ENCODE results near the gene SEMG1. TPM values are rescaled to one million over a fixed set of nuclear protein-coding genes. Genes with fewer than 3 reads are reported as not detected.

The SEMG1 gene, protein sequence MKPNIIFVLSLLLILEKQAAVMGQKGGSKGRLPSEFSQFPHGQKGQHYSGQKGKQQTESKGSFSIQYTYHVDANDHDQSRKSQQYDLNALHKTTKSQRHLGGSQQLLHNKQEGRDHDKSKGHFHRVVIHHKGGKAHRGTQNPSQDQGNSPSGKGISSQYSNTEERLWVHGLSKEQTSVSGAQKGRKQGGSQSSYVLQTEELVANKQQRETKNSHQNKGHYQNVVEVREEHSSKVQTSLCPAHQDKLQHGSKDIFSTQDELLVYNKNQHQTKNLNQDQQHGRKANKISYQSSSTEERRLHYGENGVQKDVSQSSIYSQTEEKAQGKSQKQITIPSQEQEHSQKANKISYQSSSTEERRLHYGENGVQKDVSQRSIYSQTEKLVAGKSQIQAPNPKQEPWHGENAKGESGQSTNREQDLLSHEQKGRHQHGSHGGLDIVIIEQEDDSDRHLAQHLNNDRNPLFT
- not detected for total RNA-seq

DNA sequence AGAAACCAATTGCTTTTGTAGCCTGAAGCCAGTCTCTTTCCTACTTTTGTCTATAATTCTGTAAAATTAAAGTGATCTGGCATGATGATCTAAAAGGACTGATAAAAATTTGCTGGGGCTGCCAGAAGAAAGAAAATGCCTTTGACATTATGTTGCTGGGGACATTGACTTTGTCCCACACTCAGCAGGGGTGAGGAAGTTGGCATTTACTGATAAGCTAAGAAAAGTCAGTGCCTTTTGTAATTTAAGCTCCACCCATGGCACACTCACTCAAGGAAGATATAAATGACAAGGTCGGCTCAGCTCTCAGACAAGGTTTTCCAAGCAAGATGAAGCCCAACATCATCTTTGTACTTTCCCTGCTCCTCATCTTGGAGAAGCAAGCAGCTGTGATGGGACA, at the start of gene SEMG1:
TSS of gene SEMG1 (plus strand) at position 309 of the 400 bp plus-strand sequence. CDS start at position 330, 21 bp downstream.
- TF ChIP-seq, protein P1, sequence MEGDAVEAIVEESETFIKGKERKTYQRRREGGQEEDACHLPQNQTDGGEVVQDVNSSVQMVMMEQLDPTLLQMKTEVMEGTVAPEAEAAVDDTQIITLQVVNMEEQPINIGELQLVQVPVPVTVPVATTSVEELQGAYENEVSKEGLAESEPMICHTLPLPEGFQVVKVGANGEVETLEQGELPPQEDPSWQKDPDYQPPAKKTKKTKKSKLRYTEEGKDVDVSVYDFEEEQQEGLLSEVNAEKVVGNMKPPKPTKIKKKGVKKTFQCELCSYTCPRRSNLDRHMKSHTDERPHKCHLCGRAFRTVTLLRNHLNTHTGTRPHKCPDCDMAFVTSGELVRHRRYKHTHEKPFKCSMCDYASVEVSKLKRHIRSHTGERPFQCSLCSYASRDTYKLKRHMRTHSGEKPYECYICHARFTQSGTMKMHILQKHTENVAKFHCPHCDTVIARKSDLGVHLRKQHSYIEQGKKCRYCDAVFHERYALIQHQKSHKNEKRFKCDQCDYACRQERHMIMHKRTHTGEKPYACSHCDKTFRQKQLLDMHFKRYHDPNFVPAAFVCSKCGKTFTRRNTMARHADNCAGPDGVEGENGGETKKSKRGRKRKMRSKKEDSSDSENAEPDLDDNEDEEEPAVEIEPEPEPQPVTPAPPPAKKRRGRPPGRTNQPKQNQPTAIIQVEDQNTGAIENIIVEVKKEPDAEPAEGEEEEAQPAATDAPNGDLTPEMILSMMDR (IDR thresholded peaks at IDR 0.05; ENCODE audit: low read depth) = no peak

DNA sequence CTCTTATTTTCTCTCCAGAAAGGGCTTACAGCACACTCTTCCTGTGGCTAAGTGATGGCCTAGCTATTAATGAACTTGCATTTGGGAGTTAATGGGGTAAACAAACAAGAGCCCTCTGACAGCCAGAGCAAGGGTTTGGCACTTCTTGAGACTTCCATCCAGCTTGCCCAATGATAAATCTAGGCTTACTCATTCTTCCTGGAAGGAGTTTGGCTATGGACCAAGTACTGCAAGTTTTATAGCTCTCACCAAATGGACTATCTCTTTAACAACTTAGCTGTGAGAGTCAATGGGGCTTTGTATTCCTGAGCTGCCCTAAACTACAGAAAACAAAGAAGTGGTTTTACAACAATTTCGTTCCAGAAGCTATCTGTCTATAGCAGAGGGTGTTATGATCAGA, 48.9 kb upstream of the SEMG1 start:
- TF ChIP-seq, protein P1 (IDR thresholded peaks at IDR 0.05; ENCODE audit: low read depth) = no peak

DNA sequence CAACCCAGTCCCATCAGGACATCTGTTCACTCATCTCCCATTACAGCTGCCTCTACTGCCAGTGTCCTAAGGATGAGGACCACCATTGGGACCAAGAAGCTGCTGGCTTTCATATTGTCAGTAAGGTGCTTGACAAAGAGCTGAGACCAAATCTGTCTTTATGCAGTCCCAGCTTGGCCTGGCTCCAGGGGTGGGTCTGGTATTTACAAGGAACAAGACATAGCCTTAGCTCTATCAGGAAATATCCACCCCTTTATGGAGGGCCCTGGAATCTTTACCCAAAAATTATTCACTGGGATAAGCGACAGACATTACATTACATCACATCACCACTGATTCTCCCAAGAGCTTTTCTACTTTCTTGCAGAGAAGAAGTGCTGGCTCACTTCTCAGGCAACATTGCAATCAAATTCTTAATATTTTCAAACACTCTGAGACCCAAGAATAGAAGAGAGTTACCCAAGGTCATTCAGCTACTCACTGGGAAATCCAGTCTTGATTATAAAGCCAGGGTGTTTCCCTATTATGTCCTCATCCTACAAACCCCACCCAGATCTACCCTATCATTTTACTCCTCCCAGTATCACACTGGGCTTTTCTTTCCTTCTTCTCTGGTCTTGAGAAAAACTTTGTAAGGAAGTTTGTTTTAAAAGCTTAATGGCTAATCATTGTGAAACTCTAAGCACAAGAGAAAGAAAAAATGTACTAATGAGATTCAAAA, 43.6 kb upstream of the SEMG1 start:
- TF ChIP-seq, protein P1 (IDR thresholded peaks at IDR 0.05; ENCODE audit: low read depth) = no peak

DNA sequence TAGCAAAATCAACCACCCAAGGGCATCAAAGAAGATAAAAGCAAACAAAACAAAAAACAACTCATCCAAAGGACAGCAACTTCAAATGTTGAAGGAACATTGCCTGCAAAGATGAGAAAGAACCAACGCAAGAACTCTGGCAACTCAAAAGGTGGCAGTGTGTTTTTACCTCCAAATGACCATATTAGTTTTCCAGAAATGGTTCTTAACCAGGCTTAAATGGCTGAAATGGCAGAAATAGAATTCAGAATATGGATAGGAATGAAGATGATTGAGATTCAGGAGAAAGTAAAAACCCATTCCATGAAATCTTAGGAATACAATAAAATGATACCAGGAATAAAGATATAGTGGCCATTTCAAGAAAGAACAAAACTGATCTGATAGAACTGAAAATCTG, 41.9 kb upstream of the SEMG1 start:
- TF ChIP-seq, protein P1 (IDR thresholded peaks at IDR 0.05; ENCODE audit: low read depth) = no peak

DNA sequence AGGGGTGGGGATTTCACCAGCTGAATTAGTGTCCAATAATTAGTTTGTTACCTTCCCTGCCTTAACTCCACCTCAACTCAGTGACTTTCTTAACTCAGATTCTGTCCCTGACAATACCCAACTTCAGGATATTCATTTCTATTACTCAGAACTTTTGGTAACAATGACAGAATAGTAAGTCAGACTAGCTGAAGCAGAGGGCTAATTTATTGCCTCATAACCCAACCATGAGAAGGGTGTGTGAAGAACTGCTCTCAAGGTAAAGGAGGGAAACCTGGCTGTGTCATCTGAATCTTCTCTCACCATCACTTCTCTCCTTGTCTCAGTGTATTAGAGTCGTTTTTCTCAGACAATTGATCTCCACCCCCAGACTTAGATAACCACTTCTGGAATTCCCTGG, 33.3 kb upstream of the SEMG1 start:
- TF ChIP-seq, protein P1 (IDR thresholded peaks at IDR 0.05; ENCODE audit: low read depth) = no peak

DNA sequence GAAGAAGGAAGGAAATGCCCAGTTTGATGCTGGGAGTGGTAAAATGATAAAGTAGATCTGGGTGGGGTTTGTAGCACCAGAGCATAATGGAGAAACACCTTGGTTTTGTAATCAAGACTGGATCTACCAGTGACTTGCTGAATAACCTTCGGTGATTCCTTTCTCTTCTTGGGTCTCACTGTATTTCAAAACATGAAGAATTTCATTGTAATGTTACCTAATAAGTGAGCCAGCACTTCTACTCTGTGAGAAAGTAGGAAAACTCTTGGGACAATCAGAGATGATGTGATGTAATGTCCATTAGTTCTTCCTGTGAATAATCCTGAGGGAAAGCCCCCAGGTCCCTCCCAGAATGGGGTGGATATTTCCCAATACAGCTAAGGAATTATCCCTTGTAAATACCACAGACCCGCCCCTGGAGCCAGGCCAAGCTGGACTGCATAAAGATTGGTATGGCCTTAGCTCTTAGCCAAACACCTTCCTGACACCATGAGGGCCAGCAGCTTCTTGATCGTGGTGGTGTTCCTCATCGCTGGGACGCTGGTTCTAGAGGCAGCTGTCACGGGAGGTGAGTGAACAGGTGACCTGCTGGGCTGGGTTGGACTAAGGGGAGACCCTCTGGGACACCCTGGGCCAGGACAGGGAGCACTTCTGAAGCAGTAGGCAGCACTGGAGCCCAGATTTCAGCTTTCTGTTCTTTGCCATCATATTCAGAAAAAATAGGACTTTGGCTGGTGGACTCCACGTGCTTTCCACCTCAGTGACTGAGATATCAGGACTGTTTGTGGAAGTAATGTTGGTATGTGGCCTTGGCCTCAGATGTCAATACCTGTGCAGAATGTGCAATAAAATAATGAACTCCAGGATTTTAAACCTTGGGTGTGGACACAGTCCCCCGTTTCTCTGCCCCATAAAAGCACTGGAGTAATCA, 32.1 kb upstream of the SEMG1 start, which contains the start of gene PI3:
TSS of gene PI3 (plus strand) at position 469 of the 931 bp plus-strand sequence. CDS start at position 490, 21 bp downstream.
- TF ChIP-seq, protein P1 (IDR thresholded peaks at IDR 0.05; ENCODE audit: low read depth) = no peak
